Measurements from ENCODE around the gene FBXO5.

The FBXO5 gene

DNA sequence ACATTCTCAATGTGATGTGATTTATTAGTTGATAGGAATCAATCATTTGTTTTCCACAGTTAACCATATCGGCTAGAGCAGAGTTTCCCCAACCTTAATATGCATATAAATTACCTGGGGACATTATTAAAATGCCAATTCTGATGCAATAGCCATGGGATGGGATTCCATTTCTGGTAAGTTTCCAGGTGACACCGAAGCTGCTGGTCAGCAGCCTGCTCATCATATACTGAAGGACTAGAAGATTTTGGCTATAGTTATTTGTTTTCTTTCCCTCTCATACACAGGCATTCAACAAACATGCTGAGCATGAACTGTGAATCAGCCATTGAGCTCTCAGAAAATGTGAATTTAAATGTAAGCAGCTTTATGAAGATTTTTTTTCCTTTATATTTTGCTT, 35.8 kb downstream of the FBXO5 start:
- no peak for DNase-seq (ENCODE audit: low read depth)
- TF ChIP-seq CTCF (conservative IDR thresholded peaks at IDR 0.05; ENCODE audit: low read length) = no peak
- H3K4me3 ChIP-seq (ENCODE audit: low read length) = no peak overlapping the region

DNA sequence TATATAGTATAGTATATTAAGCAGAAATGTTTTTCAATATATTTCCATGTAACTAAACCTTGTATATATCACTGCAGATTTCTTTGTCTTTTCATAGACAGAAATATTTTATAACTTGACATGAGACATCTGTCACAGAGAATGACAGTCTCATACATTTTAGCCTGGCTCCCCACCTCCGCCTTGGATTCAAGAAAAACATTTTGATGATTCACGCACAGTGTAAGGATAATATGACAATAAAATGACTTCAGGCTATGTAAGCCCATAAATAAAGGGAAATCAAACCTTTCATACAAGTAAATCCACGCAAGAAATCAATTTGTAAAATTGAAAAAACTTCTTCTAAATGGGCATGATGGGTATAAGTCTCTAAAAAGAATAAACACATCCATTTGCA, 36.4 kb downstream of the FBXO5 start:
- TF ChIP-seq CTCF (conservative IDR thresholded peaks at IDR 0.05; ENCODE audit: low read length) = no peak
- H3K4me3 ChIP-seq (ENCODE audit: low read length) = no peak overlapping the region
- DNase-seq (ENCODE audit: low read depth) = no peak

DNA sequence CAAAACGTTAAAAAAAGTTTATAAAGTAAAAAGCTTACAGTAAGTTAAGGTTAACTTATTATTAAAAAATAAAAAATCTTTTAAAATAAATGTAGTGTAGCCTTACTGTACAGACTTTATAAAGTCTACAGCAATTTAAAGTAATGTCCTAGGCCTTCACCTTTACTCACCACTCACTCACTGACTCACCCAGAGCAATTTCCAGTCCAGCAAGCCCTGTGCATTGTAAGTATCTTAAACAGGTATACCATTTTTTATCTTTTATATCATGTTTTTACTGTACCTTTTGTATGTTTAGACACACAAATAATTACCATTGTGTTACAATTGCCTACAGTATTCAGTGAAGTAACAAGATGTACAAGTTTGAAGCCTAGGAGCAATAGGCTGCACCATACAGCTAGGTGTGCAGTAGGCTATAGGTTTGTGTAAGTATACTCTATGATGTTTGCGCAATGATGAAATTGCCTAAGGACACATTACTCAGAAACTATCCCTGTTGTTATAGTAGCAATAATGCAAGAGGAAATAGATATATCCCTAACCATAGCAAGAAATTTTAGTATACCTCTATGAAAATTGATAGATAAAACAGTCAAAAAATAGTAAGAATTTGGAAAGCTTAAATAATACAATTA, 39.5 kb downstream of the FBXO5 start:
- no peak overlapping the region for H3K4me3 ChIP-seq (ENCODE audit: low read length)
- no peak for DNase-seq (ENCODE audit: low read depth)
- no peak for TF ChIP-seq CTCF (conservative IDR thresholded peaks at IDR 0.05; ENCODE audit: low read length)

GRCh38 chr6:152942319-152942869, 40.4 kb downstream of the FBXO5 start:
- no peak for TF ChIP-seq CTCF (conservative IDR thresholded peaks at IDR 0.05; ENCODE audit: low read length)
- H3K4me3 ChIP-seq (ENCODE audit: low read length) = no peak overlapping the region
- DNase-seq (ENCODE audit: low read depth) = no peak

- H3K4me3 ChIP-seq (ENCODE audit: low read length) = no peak overlapping the region
- TF ChIP-seq CTCF (conservative IDR thresholded peaks at IDR 0.05; ENCODE audit: low read length) = no peak
- DNase-seq (ENCODE audit: low read depth) = no peak
Observed at GRCh38 chr6:152941746-152942145, 41.1 kb downstream of the FBXO5 start.

GRCh38 chr6:152932865-152933264, 50.0 kb downstream of the FBXO5 start:
- no peak overlapping the region for H3K4me3 ChIP-seq (ENCODE audit: low read length)
- no peak for TF ChIP-seq CTCF (conservative IDR thresholded peaks at IDR 0.05; ENCODE audit: low read length)
- DNase-seq (ENCODE audit: low read depth) = no peak

DNA sequence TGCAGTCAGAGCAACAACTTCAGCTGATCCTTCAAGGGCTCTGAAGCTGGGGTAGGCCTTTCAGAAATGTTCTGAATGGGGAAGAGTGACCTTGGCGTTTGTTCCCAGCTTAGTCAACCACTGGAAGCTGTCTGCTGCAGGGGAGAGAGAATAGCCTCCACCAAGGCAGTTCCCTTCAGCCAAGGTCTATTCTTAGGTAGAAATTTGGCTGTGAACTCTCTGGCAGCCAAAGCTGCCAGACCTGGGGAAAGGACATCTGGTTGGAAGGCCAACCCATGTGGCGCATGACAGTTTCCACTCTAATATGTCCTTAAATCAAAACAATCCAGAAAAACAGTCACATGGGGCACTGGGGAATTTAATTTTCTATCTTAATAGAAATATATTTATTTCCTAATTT, 60.1 kb downstream of the FBXO5 start:
- DNase-seq (ENCODE audit: low read depth) = no peak
- no peak overlapping the region for H3K4me3 ChIP-seq (ENCODE audit: low read length)
- no peak for TF ChIP-seq CTCF (conservative IDR thresholded peaks at IDR 0.05; ENCODE audit: low read length)

Measured in AG10803 (cell line).